ENCODE data around the gene FBXL17.

DNA sequence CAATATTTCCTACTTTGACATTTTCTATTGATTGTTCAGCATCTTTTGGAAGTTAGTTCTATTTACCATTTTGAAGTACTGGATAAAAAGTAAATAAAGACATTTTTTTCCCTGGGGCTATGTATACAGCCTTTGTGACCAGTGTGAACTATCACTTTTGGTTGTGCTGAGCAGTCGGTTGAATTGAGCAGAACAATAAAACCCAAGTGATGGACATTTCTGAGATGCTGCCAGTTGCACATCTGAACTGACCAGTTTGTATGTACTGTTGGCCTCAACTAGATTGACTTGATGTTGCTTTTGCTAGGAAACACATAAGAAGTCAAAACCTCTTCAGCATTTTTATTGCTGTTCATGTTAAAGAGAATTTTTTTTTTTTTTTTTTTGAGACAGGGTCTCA is 451.0 kb downstream of the FBXL17 start:
- no peak for TF ChIP-seq ZSCAN30 (tag by site-specific recombination; IDR thresholded peaks at IDR 0.05)
- no peak for TF ChIP-seq CTCF (tag by site-specific recombination; IDR thresholded peaks at IDR 0.05)
- TF ChIP-seq ZNF830 (tag by site-specific recombination; IDR thresholded peaks at IDR 0.05; ENCODE audit: low read depth), result no peak
- TF ChIP-seq REST (tag by site-specific recombination; IDR thresholded peaks at IDR 0.05), result no peak
- no peak for TF ChIP-seq YY1 (tag by site-specific recombination; IDR thresholded peaks at IDR 0.05)
